Measurements from ENCODE around the gene DMKN. TPM values are rescaled to one million over a fixed set of nuclear protein-coding genes. Genes with fewer than 3 reads are reported as not detected.

Gene DMKN
- polyA plus RNA-seq, 4 donors, result 59.7 to 123 (median 83.8) TPM

DNA sequence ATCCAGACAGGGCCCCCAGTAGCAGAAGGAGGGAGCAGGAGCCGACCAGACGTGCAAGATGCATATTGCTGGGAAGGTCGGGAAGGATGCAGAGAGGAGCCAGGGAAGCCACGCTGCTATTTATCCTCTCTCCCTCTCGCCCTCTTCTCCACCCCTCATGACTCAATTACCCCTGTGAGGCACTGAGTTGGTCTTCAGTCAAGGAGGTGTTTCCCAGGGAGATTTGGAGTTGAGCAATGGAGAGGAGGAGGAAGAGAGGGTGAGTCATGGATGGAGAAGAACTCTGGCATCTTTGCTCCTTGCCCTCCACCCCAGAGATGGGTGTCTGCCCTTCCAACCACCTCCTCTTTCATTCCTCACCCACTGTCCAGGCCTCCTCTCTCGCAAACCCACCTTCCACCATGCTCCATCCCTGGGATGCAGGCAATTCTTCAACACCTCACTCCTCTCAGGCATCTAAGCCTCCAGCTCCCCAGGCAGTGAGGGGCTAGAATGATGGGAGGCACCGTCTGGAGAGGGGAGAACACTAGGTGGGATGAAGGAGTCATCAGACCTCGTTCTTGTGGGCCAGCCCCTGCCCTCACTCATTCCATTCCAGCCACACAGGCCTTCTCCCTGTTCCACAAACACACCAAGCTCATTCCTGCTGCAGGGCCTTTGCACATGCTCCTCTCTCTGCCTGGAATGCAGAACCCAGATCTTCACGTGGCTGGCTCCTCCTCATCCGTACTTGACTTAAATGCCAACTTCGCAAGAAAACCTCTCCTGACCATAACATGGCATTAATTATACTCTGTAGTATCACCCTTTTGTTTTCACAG, 15.0 kb upstream of the DMKN start, which contains the start of gene SBSN:
Gene SBSN, minus strand, starts transcription at position 94 of the 821 bp plus-strand sequence. Its CDS starts 30 bp downstream, at position 64.
- no peak for DNase-seq (ENCODE audit: low read depth in 4 of 4, low spot score in 3 of 4)

DNA sequence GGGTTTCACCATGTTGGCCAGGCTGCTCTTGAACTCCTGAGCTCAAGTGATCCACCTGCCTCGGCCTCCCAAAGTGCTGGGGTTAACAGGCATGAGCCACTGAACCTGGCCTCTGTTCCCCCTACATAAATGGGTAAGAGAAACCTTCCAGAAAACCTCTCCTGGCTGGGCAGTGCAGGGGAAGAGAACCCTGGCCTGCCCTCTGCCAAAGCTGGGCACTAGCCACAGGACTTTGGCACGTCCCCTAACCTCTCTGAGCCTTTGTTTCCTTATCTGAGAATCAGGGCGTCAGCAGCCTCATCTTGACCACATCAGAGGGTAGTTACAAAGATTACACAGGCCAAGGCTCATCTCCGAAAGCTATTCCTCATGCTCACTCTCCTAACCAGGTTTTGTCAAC, 12.4 kb upstream of the DMKN start:
- DNase-seq (ENCODE audit: low read depth in 4 of 4, low spot score in 3 of 4), result no peak

DNA sequence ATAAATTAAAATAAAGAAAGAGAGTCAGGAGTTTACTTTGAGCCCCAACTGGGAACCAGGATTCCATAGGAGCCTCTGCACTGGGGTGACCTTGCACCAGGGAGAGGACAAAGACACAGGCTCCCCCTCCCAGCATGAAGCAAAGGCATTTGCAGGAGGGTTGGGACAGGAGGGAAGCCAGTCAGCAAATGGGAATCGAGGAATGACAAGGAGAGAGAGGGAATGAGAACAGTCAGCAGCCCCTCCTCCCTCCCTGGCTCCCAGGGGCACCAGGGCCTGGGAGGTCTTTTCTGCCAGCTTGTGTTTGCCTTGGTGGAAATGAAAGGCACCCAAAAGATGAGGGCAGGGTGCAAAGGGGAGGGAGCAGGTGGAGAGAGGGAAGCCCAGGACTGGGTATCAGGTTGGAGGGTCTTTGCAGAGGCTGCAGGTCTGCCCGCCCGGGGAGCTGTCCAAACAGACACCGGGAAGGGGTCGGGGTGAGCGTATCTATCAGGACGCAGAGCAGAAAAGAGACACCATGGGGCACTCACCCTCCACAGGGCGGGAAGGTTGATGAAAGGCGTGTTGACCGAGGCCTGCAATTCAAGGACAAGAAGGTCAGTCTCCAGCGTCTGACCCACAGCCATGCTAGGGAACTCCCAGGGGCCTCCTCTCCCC, 10.9 kb upstream of the DMKN start:
- DNase-seq (ENCODE audit: low read depth in 4 of 4, low spot score in 3 of 4), result no peak

DNA sequence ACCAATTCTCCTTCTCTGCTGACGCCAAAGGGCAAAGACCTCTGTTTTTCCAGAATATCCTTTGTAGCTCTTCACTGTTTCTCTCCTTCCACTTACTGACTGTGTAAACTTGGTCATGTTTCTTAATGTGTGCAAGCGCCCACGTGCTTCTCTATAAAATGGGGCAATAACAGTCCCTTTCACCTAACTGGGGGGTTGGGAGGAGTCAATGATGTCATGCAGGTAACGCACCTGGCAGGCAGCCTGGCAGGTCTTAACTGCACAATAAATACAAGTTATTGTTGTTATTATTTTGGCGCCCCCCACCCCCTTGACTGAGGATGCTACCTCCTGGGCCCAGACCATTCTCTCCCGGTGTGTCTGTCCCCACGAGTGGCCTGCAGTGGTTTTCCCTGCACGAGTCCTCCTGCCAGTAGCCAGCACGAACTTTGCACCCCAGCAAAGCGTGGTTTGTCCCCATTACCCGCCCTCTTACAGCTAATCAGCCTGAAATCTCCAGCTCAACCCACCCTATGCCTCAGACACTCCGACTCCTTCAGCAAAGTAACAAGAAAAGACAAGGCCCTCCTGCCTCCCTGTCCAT, 9.4 kb upstream of the DMKN start:
- DNase-seq (ENCODE audit: low read depth in 4 of 4, low spot score in 3 of 4), result no peak

DNA sequence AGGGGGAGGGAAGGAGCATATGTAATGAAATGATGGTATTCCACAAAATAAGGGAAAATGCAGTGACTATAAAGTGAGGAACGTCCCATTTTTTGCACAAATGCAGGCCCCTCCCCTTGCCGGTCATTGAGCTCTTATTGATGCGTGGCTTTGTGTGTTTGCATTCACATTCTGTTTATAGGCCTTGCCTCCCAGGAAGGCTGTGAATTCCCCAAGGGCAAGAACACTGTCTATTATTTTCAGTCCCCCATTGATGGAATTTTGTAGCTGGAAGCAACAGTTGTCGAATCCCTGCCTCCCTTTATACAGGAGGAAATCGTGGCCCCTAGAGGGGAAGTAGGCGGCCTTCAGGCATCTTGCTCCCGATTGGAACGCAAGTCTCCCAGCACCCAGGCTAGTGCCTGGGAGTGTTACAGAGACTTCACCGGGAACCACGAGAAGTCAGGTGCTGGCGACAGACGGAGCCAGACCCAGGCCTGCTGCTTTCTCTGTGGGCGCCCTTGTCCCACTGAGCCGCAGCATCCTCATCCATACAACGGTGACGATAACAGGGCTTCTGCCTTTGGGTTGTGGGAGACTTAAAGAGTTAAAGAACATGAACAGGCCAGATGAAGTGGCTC, 7.8 kb upstream of the DMKN start:
- DNase-seq (ENCODE audit: low read depth in 4 of 4, low spot score in 3 of 4), result no peak

DNA sequence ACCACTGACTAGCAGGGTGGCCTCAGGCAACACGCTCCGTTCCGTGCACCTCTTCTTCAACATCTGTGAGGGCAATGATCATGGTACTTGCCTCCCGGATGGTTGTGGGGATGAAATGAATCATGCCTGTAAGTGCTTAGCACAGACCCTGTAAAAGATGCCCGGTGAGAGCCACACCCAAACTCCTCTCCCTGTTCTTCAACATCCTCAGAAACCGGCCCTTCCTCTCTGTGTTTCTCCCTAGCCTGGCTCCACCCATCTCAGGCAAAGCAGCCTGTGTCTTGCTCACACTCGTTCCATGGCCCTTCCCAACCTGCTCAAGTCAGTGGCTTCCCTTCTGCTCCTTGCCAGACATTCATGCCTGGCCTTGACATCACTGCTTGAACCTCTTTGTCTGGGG, 5.8 kb upstream of the DMKN start:
- no peak for DNase-seq (ENCODE audit: low read depth in 4 of 4, low spot score in 3 of 4)

DNA sequence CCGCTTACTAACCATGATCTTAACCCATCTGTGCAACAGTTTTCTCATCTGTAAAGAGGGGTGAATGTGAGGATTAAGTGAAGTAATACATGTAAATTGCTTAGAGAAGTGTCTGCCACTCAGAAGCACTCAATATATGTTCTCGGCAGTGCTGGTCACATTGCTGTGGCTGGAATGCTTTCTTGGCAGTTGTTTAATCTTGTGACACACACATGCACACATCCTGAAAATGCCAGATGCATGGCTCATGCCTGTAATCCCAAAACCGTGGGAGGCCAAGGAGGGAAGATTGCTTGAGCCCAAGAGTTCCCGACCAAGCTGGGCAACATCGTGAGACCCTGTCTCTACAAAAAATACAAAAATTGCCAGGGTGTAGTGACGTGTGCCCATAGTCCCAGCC, 4.9 kb upstream of the DMKN start:
- DNase-seq (ENCODE audit: low read depth in 4 of 4, low spot score in 3 of 4), result no peak

DNA sequence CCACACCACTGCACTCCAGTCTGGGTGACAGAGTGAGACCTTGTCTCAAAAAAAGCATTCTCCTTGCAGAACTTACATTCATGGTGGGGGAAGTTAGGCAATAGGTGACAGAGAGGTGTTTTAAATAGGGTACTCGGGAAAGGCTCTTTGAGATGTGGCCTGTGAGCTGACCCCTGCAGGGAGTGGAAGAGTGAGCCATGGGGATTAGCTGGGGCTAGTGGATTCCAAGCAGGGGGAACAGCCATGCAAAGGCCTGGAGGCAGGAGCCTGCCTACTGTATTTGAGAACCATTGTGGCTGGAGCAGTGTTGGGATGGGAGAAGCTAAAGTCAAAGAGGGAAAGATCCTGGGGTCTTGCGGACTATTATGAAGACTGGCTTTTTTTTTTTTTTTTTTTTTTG, 3.9 kb upstream of the DMKN start:
- DNase-seq (ENCODE audit: low read depth in 4 of 4, low spot score in 3 of 4), result no peak

DNA sequence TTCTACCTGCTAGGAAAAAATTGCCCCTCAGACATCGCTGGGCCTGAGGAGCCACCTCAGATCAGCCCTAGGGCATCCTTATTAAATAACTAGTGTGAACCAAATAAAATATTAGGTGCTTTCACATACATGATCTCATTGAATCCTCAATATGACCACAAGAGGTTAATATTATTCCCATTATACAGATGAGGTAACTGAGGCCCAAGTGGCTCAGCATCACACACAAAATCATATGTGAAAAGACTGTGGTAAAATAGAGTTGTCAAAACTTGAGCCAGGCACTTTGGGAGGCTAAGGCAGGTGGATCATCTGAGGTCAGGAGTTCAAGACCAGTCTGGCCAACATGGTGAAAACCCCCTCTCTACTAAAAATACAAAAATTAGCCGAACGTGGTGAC, 2.9 kb upstream of the DMKN start:
- DNase-seq (ENCODE audit: low read depth in 4 of 4, low spot score in 3 of 4), result no peak

DNA sequence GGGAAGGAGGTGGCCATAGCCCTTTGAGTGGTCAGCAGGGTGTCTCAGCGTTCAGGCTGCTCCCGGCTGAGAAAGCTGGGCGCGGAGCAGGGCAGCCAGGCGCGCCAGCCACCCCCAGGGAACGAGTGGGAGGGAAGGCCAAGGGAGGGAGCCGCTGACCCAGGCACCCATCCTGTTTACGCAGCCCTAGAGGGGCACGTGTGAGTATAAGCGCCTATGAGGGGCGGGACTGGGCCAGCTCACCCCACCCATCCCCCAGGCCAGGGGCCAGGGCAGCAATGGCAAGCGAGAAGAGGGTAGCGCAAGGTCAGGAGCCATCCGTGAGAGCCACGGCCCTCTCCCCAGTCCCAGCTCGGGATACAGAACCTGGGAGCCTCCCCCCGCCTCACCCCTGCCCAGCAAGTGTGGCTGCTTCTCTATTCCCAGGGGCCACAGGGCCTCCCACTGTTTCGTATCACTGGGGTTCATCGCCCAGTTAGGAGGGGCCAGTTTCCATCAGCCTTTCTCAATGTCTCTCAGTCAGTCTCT, 897 bp upstream of the DMKN start:
- no peak for DNase-seq (ENCODE audit: low read depth in 4 of 4, low spot score in 3 of 4)

DNA sequence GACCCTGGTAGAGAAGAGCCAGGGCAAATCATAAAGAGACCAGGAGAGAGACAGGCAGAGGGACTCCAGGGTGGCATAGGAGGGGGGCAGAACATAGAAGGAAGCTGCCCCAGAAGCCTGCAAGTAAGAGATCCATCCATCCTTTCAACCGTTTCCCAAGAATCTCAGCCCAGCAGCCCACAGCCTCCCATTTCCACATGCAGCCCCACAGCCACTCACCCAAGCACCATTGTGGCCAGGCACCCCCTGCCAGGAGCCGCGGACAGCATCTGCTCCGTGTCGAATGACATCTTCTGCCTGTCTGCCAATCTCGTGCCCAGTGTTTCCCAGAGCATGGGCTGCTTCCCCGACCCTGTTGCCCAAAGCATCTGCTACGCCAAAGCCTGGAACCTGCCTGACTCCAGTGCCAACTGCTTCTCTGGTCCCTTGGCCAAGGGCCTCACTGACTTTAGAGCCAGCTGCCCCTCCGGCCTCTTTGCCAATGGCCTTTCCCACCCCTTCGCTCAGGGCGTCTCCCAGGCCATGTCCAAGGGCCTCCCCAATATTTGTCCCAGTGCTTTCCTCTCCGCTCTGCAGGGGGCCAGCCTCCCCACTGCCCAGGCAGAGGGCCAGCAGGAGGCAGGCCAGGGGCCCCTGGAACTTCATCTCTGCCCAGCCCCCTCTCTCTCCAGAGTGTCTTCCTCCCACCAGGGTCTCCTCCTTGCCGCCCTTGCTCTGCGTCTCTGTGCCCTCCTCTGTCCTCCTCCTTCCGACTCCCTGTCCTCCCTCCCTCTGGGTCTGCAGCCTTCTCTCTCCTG, 420 bp downstream of the DMKN start:
- DNase-seq (ENCODE audit: low read depth in 4 of 4, low spot score in 3 of 4), result no peak

DNA sequence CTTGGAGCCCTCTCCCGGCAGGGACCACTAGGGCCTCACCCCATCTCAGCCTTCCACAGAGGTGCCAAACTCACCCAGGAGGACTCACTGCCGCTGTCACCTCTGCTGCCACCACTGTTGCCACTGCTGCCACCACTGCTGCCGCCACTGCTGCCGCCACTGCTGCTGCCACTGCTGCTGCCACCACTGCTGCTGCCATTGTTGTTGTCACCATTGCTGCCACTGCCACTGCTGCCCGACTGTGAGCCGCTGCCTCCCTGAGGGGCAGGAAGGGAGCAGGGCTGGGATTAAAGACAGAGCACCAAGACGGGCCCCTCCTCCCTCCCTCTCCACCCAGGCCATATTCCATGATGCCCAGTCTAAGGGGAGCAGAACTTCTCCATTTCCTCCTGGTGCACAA, 2.1 kb downstream of the DMKN start:
- no peak for DNase-seq (ENCODE audit: low read depth in 4 of 4, low spot score in 3 of 4)

DNA sequence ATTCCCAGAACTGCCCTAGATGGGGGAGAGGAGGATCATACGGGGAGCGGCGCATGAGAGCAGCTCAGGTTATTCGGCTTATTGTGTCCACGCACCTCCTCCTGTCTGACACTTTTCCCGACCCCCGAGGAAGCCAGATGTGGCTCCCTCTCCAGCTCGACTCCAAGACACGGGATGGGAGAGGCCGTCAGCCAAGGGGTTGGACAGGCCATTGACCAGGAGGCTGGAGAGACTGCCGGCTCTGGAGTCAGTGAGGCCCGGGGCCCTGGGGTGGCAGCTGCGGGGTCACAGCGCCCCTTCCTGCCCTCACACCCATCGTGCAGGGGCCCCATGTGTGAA, 2.9 kb downstream of the DMKN start:
- DNase-seq (ENCODE audit: low read depth in 4 of 4, low spot score in 3 of 4), result no peak

DNA sequence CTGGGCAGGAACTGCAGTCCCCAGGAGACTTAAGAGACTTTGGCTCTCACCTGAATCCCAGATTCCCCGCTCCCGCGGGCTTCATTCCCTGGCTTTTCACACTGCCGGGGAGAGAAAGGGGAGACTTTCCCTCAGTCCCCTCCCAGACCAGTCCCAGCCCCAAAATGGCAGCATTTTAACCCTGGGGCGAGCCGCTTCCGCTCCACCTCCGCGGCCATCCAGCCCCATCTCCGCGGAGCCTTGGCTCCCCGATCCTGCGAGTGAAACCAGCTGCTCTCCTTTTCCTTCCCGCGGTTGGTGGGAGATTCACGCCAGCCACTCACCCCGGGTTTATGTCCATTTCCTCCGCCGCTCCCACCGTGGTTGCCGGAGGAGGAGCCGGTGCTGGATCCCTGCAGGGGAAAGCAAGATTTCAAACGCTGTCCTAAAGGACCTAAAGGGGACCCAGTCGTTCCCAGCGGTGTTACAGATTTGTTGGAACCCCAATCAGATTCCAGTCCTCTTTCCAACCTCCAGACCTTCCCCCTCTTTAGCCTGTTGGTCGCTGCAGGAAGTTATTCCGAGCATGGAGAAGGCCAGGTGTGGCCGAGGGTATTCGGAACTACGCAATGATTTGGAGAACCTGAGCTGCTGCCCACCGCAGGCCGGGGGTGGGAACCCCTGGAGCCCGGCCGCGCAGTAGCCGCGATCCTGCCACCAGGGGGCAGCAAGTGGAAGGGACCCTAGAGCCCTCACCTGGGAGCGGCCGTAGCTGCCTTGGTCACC, 3.4 kb downstream of the DMKN start:
- DNase-seq (ENCODE audit: low read depth in 4 of 4, low spot score in 3 of 4), result peak; percentile 67 to 75 (median 72)

DNA sequence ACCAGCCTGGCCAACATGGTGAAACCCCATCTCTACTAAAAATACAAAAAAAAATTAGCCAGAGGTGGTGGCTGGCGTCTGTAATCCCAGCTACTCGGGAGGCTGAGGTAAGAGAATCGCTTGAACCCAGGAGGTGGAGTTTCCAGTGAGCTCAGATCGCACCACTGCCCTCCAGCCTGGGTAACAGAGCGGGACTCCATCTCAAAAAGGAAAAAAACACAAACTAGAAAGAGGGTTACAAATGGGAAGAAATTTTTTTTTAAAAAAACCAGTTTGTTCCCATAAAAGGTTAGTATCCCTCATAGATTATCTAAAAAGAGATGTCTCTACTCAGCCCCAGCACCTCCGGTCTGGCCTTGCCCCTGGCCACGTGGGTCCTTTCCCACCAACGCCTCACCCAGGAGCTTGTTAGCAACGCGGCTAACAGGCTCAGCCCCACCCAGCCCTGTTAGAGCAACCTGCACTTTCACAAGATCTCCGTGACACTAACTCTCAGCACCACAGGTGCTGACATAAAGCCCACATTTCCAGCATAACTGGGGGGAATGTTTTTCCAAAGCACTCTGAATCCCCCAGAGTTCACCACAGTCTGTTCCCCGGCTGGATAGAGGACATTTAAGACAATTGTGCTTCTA, 4.3 kb downstream of the DMKN start:
- DNase-seq (ENCODE audit: low read depth in 4 of 4, low spot score in 3 of 4), result no peak

DNA sequence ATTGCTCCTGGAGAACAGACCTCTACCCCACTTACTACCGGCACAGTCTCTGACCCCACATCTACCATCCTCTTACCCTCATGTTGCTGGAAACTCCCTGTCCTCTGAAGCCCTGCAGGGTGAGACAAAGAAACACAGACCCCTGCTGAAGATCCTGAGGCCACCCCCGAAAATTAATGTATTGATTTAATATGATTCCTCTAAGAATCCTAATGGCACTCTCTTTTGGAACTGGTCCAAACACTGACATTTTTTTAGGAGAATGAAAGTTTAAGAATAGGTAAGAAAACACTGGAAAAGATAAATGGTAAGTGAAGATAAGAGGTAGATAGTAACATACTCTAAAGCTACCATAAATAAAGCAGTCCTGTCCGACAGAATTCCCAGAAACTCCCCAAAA, 5.3 kb downstream of the DMKN start:
- no peak for DNase-seq (ENCODE audit: low read depth in 4 of 4, low spot score in 3 of 4)

DNA sequence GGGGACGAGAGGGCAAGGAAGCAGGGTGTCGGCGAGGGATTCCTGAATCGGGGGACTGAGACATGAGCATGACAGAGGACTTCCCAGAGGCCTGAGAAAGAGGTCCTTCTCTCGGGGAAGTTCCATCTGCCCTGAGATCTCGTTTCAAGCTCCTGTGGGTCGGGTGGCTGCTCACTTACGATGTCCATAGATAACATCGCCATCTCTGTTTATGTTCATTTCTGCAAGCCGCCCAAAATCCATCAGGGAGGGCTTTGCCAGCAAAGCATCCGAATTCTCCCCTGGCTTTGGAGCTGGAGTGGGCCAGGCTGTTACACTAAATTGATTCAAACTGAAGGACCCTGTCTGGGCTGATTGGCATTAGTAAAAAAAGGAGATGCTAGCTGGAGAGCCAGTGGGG, 5.9 kb downstream of the DMKN start:
- DNase-seq (ENCODE audit: low read depth in 4 of 4, low spot score in 3 of 4), result no peak

DNA sequence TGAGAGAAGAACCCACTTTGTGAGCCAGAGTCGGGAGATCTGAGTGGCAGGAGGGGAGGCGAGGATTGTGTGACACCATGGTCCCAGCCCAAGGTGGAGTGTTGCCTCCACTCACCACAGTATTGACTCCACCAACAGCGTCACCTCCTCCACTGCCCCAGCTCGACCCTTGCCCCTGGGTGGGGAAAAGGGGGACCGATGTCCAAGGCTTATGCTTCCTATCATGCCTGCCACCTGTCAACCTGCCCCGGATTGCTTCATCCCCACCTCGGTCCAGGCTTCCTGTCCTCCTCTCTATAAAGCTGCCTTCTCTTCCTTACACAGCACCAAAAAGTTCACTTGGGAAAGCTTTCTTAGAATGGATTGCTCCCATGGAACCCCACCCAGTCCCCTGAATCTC, 7.4 kb downstream of the DMKN start:
- DNase-seq (ENCODE audit: low read depth in 4 of 4, low spot score in 3 of 4), result no peak

DNA sequence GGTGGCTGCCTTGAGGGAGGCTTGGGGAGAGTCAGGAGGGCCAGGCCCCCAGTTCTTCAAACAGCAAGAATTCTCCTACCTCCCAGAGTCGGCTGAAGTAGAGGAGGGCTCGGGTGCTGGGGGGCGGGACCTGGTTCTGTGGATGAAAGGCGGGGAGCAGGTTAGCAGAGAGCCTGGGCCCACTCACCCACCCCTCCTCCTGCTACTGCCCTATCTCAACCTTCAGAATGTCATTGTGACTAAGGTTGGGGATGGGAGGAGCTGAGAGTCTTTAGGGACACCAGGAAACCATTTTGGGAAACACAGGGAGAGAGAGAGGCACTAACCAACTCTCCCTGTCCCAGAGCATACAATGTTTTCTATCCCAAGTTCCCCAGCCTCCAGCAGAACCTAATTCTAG, 10.7 kb downstream of the DMKN start:
- DNase-seq (ENCODE audit: low read depth in 4 of 4, low spot score in 3 of 4), result no peak
